Neural cell (in vitro differentiated cells): ENCODE results near the gene SLC8A1. TPM values are rescaled to one million over a fixed set of nuclear protein-coding genes. Genes with fewer than 3 reads are reported as not detected.

Source experiments
- H2AFZ ChIP-seq: fragments of 200-600, 300-800 bp; sonication (generic), shearing (Covaris generic); 2 replicates; pipeline ENCODE4 v1.6.0; 2014; ENCODE audit warnings: low read depth, mild to moderate bottlenecking, antibody characterized with exemption, low read length, moderate library complexity
- H3F3A ChIP-seq: fragments of 200-600 bp; shearing (Covaris generic); 2 replicates; pipeline ENCODE4 v1.6.1; 2016; ENCODE audit warnings: mild to moderate bottlenecking, moderate library complexity, mixed read lengths, antibody characterized with exemption, low read length; ENCODE audit not compliant: insufficient read depth, poor library complexity, severe bottlenecking
- H3K27ac ChIP-seq: fragments of 200-600, 300-800 bp; sonication (generic), shearing (Covaris generic); 2 replicates; pipeline ENCODE4 v1.5.1; 2014; ENCODE audit warnings: mild to moderate bottlenecking, low read length, moderate library complexity
- H3K27me3 ChIP-seq: fragments of 300-800, 200-600 bp; sonication (generic), shearing (Covaris generic); 2 replicates; pipeline ENCODE4 v1.6.0; 2014; ENCODE audit warnings: mild to moderate bottlenecking, low read depth, low read length, moderate library complexity; ENCODE audit not compliant: insufficient read depth
- H3K36me3 ChIP-seq: fragments of 300-800, 200-600 bp; sonication (generic), shearing (Covaris generic); 2 replicates; pipeline ENCODE4 v1.5.1; 2014; ENCODE audit warnings: mild to moderate bottlenecking, antibody characterized with exemption, low read length, moderate library complexity; ENCODE audit not compliant: insufficient read depth
- H3K4me2 ChIP-seq: fragments of 300-800, 200-600 bp; sonication (generic), shearing (Covaris generic); 2 replicates; pipeline ENCODE4 v1.6.0; 2014; ENCODE audit warnings: mild to moderate bottlenecking, low read length
- H3K4me3 ChIP-seq: fragments of 300-800, 200-600 bp; sonication (generic), shearing (Covaris generic); 2 replicates; pipeline ENCODE4 v1.5.1; 2014; ENCODE audit warnings: mild to moderate bottlenecking, low read length, moderate library complexity
- H3K79me2 ChIP-seq: fragments of 200-600 bp; shearing (Covaris generic); replicated peaks from 2 replicates; pipeline ENCODE4 v1.6.0; 2014; ENCODE audit warnings: mild to moderate bottlenecking, low read length, moderate library complexity; ENCODE audit not compliant: insufficient read depth
- H3K9ac ChIP-seq: fragments of 300-800, 200-600 bp; sonication (generic), shearing (Covaris generic); 2 replicates; pipeline ENCODE4 v1.6.1; 2016; ENCODE audit warnings: mild to moderate bottlenecking, low read length, mixed read lengths
- H3K9me2 ChIP-seq: fragments of 200-600 bp; shearing (Covaris generic); 2 replicates; pipeline ENCODE4 v1.6.1; 2016; ENCODE audit warnings: mild to moderate bottlenecking, low read length, mixed read lengths; ENCODE audit not compliant: insufficient read depth
- H3K9me3 ChIP-seq: fragments of 200-600, 300-800 bp; sonication (generic), shearing (Covaris generic); 2 replicates; pipeline ENCODE4 v1.6.1; 2016; ENCODE audit warnings: mild to moderate bottlenecking, mixed run types, low read length, moderate library complexity, mixed read lengths
- H4K20me1 ChIP-seq: fragments of 200-600 bp; shearing (Covaris generic); 2 replicates; pipeline ENCODE4 v1.6.1; 2016; ENCODE audit warnings: mild to moderate bottlenecking, mixed run types; ENCODE audit not compliant: insufficient read depth
- CTCF ChIP-seq: fragments of 450-650 bp; IDR thresholded peaks from 2 replicates; pipeline ENCODE4 v1.5.1; 2014; ENCODE audit warnings: antibody characterized with exemption, mild to moderate bottlenecking, moderate library complexity; ENCODE audit not compliant: poor library complexity, severe bottlenecking
- EP300 ChIP-seq: fragments of 450-650 bp; conservative IDR thresholded peaks from 2 replicates; pipeline ENCODE4 v1.6.1; 2014; ENCODE audit warnings: antibody characterized with exemption, mild to moderate bottlenecking, moderate library complexity; ENCODE audit not compliant: poor library complexity, severe bottlenecking
- EZH2 ChIP-seq: fragments of 200-600, 300-800 bp; shearing (Covaris generic), sonication (generic); IDR thresholded peaks from 2 replicates; pipeline ENCODE4 v1.6.1; 2014; ENCODE audit warnings: antibody characterized with exemption, low read length, borderline replicate concordance, mild to moderate bottlenecking; ENCODE audit not compliant: insufficient read depth, poor library complexity, severe bottlenecking
- MXI1 ChIP-seq: fragments of 450-650 bp; conservative IDR thresholded peaks from 2 replicates; pipeline ENCODE4 v1.6.1; 2014; ENCODE audit warnings: antibody characterized with exemption, mild to moderate bottlenecking; ENCODE audit not compliant: poor library complexity, severe bottlenecking
- POLR2AphosphoS5 ChIP-seq: IDR thresholded peaks from 2 replicates; pipeline ENCODE4 v1.6.1; 2012
- RAD21 ChIP-seq: fragments of 450-650 bp; conservative IDR thresholded peaks from 2 replicates; pipeline ENCODE4 v1.6.1; 2014; ENCODE audit warnings: antibody characterized with exemption, mild to moderate bottlenecking, moderate library complexity
- REST ChIP-seq: IDR thresholded peaks from 2 replicates; pipeline ENCODE4 v1.6.1; 2012; ENCODE audit warnings: borderline replicate concordance
- SMC3 ChIP-seq: fragments of 450-650 bp; conservative IDR thresholded peaks from 2 replicates; pipeline ENCODE4 v1.6.1; 2014; ENCODE audit warnings: antibody characterized with exemption, mild to moderate bottlenecking, moderate library complexity; ENCODE audit not compliant: poor library complexity
- TAF1 ChIP-seq: IDR thresholded peaks from 2 replicates; pipeline ENCODE4 v1.6.1; 2012; ENCODE audit warnings: low read depth
- polyA plus RNA-seq: library from polyadenylated mRNA; depleted of rRNA; stranded (reverse); fragments of >200 nt; gene quantifications from 2 replicates; pipeline ENCODE4 v1.2.3, GENCODE V29; 2014

The SLC8A1 gene
- polyA plus RNA-seq, 1 donor from 2014 or later: 18.7 TPM

- H2AFZ ChIP-seq: no peak overlapping the region
- no peak overlapping the region for H3K4me2 ChIP-seq
- no peak overlapping the region for H3K27ac ChIP-seq
- H3K36me3 ChIP-seq: no peaks in the 10 kb centered on the region
- no peaks in the 10 kb centered on the region for H3K79me2 ChIP-seq
- H3K27me3 ChIP-seq: no peaks in the 10 kb centered on the region
- no peak overlapping the region for H3K9ac ChIP-seq
- no peaks in the 10 kb centered on the region for H4K20me1 ChIP-seq
- H3K9me3 ChIP-seq: no peaks in the 10 kb centered on the region
- no peaks in the 10 kb centered on the region for H3K9me2 ChIP-seq
- no peaks in the 10 kb centered on the region for H3F3A ChIP-seq
- TF ChIP-seq POLR2AphosphoS5: no peak
- TF ChIP-seq MXI1: no peak
- no peak for TF ChIP-seq SMC3
- TF ChIP-seq TAF1: no peak
- TF ChIP-seq REST: no peak
- no peak for TF ChIP-seq RAD21
- TF ChIP-seq EP300: no peak
- TF ChIP-seq CTCF: no peak
- TF ChIP-seq EZH2: no peak
- no peak overlapping the region for H3K4me3 ChIP-seq
Observed at GRCh38 chr2:40095000-40095399, 356.9 kb downstream of the SLC8A1 start.

- Histone ChIP-seq H3K36me3 (no peaks in the 10 kb centered on the region), H3K27me3 (no peaks in the 10 kb centered on the region), H3K9me3 (no peaks in the 10 kb centered on the region), H3K9ac (no peak overlapping the region), H3K79me2 (no peaks in the 10 kb centered on the region), H3K9me2 (no peaks in the 10 kb centered on the region), H3K4me2 (no peak overlapping the region), H3K4me3 (no peak overlapping the region), H2AFZ (no peak overlapping the region), H3K27ac (no peak overlapping the region), H4K20me1 (no peaks in the 10 kb centered on the region), H3F3A (no peaks in the 10 kb centered on the region)
- no peak for TF ChIP-seq SMC3
- TF ChIP-seq RAD21: no peak
- TF ChIP-seq POLR2AphosphoS5: no peak
- no peak for TF ChIP-seq EP300
- TF ChIP-seq TAF1: no peak
- TF ChIP-seq REST: no peak
- TF ChIP-seq MXI1: no peak
- no peak for TF ChIP-seq EZH2
- no peak for TF ChIP-seq CTCF
Observed at GRCh38 chr2:40094451-40094850, 357.4 kb downstream of the SLC8A1 start.
